ENCODE data around the gene GLO1. TPM values are rescaled to one million over a fixed set of nuclear protein-coding genes. Genes with fewer than 3 reads are reported as not detected.

GLO1 gene
- total RNA-seq, 4 donors from 2014 or later: 33.7 to 107 (median 64.7) TPM

DNA sequence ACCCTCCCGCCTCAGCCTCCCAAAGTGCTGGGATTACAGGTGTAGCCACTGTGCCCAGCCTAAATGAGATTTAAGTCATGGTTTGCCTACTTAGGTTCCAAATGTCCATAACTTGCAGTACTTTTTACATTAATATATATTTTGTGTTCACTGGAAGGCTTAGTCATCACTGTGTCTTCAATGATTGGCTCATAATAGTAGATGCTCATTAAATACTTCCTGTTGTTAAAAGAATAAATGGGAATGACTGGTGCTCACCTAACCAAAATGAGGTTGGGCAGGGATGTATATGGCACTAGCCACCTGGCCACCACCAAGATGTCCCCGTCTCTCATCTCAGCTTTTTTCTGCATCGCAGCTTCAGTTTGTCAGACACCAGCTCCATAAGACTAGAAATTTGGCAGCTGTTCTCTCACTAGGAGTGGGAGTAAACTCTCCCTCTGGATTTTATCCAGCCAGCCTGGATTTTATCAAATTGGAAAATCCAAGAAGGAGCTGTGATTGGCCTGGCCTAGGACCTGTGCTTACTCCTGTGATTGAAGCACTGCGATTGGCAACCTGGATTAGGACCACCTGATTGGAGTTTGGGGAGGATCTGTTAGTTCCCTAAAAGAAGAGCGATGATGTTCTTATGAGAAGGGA, 1.1 kb upstream of the GLO1 start:
- TF ChIP-seq CTCF (IDR thresholded peaks at IDR 0.05; ENCODE audit: low read depth): no peak

DNA sequence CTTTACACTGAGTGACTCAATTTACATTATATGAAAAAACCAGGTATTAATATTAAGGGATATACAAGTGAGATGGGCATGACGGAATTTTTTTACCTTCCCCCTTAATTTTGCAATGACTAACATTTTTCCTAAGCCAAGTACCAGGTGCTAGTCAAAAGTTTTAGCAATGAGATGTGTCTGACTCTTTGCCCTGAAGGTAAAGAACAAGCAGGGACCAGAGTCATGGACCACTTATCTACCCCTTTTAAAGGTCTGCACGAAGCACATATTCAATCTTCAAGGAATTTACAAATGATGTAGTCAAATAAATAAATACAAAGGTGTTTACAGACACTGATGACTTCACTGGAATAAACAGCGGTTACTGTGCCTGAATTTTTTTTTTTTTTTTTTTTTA, 1.4 kb downstream of the GLO1 start:
- TF ChIP-seq CTCF (IDR thresholded peaks at IDR 0.05; ENCODE audit: low read depth): no peak

GRCh38 chr6:38697846-38698245, 5.1 kb downstream of the GLO1 start:
- no peak for TF ChIP-seq CTCF (IDR thresholded peaks at IDR 0.05; ENCODE audit: low read depth)

- TF ChIP-seq CTCF (IDR thresholded peaks at IDR 0.05; ENCODE audit: low read depth): no peak
Measured at GRCh38 chr6:38696345-38696744, 6.6 kb downstream of the GLO1 start.

- TF ChIP-seq CTCF (IDR thresholded peaks at IDR 0.05; ENCODE audit: low read depth): no peak
Measured at GRCh38 chr6:38695933-38696332, 7.0 kb downstream of the GLO1 start.

DNA sequence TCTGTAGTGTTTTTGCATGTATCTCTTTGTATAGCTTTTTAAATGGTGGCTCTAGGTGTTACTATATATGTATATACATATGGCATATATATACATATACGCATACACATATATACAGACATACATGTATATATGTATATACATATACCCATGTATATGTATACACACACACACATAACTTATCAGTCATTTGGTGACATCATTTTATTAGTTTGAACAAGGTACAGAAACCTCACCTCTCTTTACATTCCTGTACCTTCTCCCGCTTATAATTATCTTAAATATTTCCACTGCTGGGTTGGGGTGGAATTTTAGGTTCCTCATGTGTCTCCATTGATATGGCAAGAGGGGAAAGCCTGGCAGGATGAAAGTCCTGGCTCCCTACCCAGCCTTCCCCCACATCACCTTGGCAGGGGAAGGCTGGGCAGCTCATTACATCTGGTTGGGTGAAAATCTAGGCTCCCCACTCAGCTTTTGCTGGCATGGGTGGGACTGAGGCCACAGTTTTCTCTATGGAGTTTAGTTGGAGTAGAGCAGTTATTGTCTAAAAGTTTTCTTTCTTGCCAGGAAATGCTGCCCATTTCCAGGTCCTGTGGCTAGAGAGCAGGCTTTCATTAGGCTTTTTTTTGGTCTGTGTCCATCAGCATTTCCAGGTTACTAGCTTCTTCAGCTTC, 7.6 kb downstream of the GLO1 start:
- no peak for TF ChIP-seq CTCF (IDR thresholded peaks at IDR 0.05; ENCODE audit: low read depth)

DNA sequence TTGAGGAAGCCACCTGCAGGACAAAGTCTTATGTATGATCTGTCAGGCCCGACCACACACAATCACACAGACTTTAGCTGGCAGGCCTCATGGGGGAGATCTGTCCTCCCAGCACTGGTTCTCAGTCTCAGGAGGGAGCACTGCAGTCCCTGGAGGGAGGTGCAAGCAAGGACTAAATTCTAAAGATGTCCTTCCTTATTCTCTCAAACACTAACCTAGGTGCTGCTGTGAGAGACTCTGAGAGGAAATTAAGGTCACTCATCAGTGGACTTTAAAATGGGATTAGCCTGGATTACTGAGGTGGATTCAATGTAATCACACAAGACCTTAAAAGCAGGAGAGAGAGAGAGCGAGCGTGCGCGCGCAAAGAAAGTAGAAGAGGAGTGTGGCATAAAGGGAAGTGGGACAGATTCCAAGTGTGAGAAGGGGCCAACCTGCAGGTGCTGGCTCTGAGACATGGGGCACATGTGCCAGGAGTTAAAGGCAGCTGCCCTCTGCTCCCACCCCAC, 14.3 kb downstream of the GLO1 start:
- TF ChIP-seq CTCF (IDR thresholded peaks at IDR 0.05; ENCODE audit: low read depth): no peak
